ENCODE measurements around the gene CDKN2AIPNL. TPM values are rescaled to one million over a fixed set of nuclear protein-coding genes. Genes with fewer than 3 reads are reported as not detected.

The CDKN2AIPNL gene
- polyA plus RNA-seq, 1 of the 3 experiments (the other 2 are of a cell fraction) = 23.3 TPM

DNA sequence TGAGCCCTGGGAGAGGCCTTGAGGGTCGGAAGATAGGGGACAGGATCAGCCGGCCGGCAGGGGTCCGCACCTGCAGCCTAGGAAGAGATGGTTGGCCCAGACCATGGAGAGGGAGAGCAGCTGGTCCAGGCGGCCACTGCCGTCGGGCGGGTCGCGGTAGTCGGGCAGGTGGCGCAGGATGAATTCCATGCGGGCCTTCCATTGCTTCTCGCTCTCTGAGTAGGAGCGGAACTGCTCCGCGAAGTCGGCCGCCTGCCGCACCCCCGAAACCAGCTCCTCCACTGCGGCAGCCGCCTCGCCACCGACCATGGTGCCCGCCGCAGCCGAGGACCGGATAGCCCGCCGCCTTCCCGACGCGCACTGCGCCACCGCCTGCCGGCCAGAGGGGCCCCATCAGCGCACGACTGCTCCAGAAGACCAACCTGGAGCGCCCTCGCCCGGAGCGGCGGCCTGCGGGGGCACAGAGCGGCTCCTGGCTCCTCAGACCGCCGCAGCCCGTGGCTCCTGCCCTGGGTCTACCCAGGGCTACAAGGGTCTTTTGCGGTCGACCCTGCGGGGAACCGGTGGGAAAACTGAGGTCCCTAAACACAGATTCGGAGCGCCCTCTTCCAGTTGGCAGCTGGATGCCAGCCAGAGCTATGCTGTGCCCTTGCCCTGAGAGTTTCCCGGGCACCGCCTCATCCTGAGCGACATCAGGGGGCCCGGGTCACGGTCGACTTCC is at the start of gene CDKN2AIPNL (continued):
- TF ChIP-seq PBX3 (IDR thresholded peaks at IDR 0.05) (0 out of 2 replicates have a peak, but pooled peaks have one; percentile 18), FOXM1 (IDR thresholded peaks at IDR 0.05; ENCODE audit: low read depth) (no peak), GATA2 (CRISPR knock-in tag; IDR thresholded peaks at IDR 0.05) (peak; percentile 0; the same call in 1 of the 2 replicates), SMC3 (IDR thresholded peaks at IDR 0.05; ENCODE audit: low read depth, low read length) (peak; percentile 83), YY1 (IDR thresholded peaks at IDR 0.05; ENCODE audit: low read depth) (peak; percentile 82), RCOR1 (IDR thresholded peaks at IDR 0.05; ENCODE audit: low read length) (peak; percentile 43), TAF1 (IDR thresholded peaks at IDR 0.05; ENCODE audit: borderline replicate concordance, low read depth, low read length) (peak; percentile 97), FOSL2 (IDR thresholded peaks at IDR 0.05; ENCODE audit: borderline replicate concordance, low read depth) (peak; percentile 15; the same call in 1 of the 2 replicates)
- TF ChIP-seq, protein P1, sequence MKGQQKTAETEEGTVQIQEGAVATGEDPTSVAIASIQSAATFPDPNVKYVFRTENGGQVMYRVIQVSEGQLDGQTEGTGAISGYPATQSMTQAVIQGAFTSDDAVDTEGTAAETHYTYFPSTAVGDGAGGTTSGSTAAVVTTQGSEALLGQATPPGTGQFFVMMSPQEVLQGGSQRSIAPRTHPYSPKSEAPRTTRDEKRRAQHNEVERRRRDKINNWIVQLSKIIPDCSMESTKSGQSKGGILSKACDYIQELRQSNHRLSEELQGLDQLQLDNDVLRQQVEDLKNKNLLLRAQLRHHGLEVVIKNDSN (IDR thresholded peaks at IDR 0.05; ENCODE audit: borderline replicate concordance, low read depth) = no peak
- TF ChIP-seq, protein P2, sequence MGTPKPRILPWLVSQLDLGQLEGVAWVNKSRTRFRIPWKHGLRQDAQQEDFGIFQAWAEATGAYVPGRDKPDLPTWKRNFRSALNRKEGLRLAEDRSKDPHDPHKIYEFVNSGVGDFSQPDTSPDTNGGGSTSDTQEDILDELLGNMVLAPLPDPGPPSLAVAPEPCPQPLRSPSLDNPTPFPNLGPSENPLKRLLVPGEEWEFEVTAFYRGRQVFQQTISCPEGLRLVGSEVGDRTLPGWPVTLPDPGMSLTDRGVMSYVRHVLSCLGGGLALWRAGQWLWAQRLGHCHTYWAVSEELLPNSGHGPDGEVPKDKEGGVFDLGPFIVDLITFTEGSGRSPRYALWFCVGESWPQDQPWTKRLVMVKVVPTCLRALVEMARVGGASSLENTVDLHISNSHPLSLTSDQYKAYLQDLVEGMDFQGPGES (IDR thresholded peaks at IDR 0.05; ENCODE audit: low read depth, low read length) = no peak
- TF ChIP-seq, protein P3, sequence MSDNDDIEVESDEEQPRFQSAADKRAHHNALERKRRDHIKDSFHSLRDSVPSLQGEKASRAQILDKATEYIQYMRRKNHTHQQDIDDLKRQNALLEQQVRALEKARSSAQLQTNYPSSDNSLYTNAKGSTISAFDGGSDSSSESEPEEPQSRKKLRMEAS (IDR thresholded peaks at IDR 0.05; ENCODE audit: low read depth) = peak; percentile 94

- 73% methylated on average over 7 of the region's 8 CpGs for WGBS (ENCODE audit: low lambda C conversion rate)
- no peaks in the 10 kb centered on the region for H3K36me3 ChIP-seq (replicated peaks in 1 of 2; ENCODE audit: control insufficient read depth in 1 of 2, insufficient read depth in 2 of 2, low read length in 1 of 2)
- no peak overlapping the region for H2AFZ ChIP-seq (ENCODE audit: low read depth)
- no peak overlapping the region for H3K4me2 ChIP-seq
- ChIA-PET CTCF (no interaction called here), POLR2A (no interaction called here)
- TF ChIP-seq RFX5 (IDR thresholded peaks at IDR 0.05; ENCODE audit: low read length) (no peak), FOSL2 (IDR thresholded peaks at IDR 0.05; ENCODE audit: borderline replicate concordance, low read depth) (0 out of 2 replicates have a peak, but pooled peaks have one; percentile 9)
- no peak overlapping the region for H3K27ac ChIP-seq (ENCODE audit: low read depth in 2 of 2, low read length in 1 of 2)
- no peaks in the 10 kb centered on the region for H3K9me3 ChIP-seq
- H3K4me3 ChIP-seq (ENCODE audit: low read depth in 2 of 2, low read length in 1 of 2) = no peak overlapping the region
- H3K9ac ChIP-seq = no peak overlapping the region
- H3K79me2 ChIP-seq (ENCODE audit: insufficient read depth) = no peaks in the 10 kb centered on the region
- peaks cover 13 to 23% of the 10 kb centered on the region in 2 experiments; a peak in 3 of 4 replicates for H3K4me1 ChIP-seq (ENCODE audit: control insufficient read depth in 1 of 2, insufficient read depth in 2 of 2, low read depth in 1 of 2, low read length in 1 of 2)
- H3F3A ChIP-seq (replicated peaks; ENCODE audit: insufficient read depth) = peaks cover 6% of the 10 kb centered on the region
- no peak for DNase-seq
- H3K9me2 ChIP-seq = no peaks in the 10 kb centered on the region
- H4K20me1 ChIP-seq (ENCODE audit: insufficient read depth) = no peaks in the 10 kb centered on the region
- no peaks in the 10 kb centered on the region for H3K27me3 ChIP-seq (ENCODE audit: insufficient read depth)
Measured at GRCh38 chr5:134460551-134460950, 48.9 kb upstream of the CDKN2AIPNL start.

Data from SK-N-SH (cell line).